HCT116 (cell line): Measurements from ENCODE around the gene GPR12. TPM values are rescaled to one million over a fixed set of nuclear protein-coding genes. Genes with fewer than 3 reads are reported as not detected.

Experiments used
- ATAC-seq: fragments of 200-7000 bp; cut with Tn5 transposase; 2 replicates; pipeline ENCODE4 v1.9.1; 2020; ENCODE audit warnings: mild to moderate bottlenecking, moderate library complexity
- BruUV-seq: library from RNA; stranded (reverse); fragments of 400-500 nt; replicated peaks from 2 replicates; lab custom pipeline; 2021; lab: Mats Ljungman, UMichigan
- CTCF ChIA-PET: fragments of 300-600 bp; sonication (Branson Sonifier 250); formaldehyde crosslinking; loops from one replicate; lab custom pipeline; 2021; ENCODE audit warnings: antibody characterized with exemption; lab: Charles Lee
- POLR2A ChIA-PET: fragments of 300-600, 350-600 bp; sonication (Branson Sonifier 250); formaldehyde crosslinking; loops from one replicate; lab custom pipeline; 2021; ENCODE audit warnings: antibody characterized with exemption; lab: Charles Lee
- RAD21 ChIA-PET, 2 experiments: fragments of 300-600 bp; sonication (Branson Sonifier 250); formaldehyde crosslinking; loops; one replicate each; lab custom pipeline; 2023; ENCODE audit warnings: low total read pairs in 2 of 2; ENCODE audit not compliant: uncharacterized antibody in 2 of 2, unreplicated experiment in 2 of 2, low non-redundant PET in 1 of 2; lab: Charles Lee
- DNase-seq: peaks from one replicate; pipeline ENCODE4 v3.0.0-alpha.2; 2010; ENCODE audit warnings: low read depth, low spot score
- H2AFZ ChIP-seq: fragments of 200-600 bp; shearing (Covaris generic), sonication (generic); 2 replicates; pipeline ENCODE4 v1.6.1; 2017; ENCODE audit warnings: low read depth, mixed run types, mixed read lengths, antibody characterized with exemption, low read length; ENCODE audit not compliant: poor library complexity, severe bottlenecking
- H3K27ac ChIP-seq: 2 replicates; pipeline ENCODE4 v1.5.1; 2012; ENCODE audit warnings: low read depth, low read length
- H3K27me3 ChIP-seq: fragments of 200-600 bp; sonication (generic); 2 replicates; pipeline ENCODE4 v1.6.1; 2016; ENCODE audit warnings: mixed run types, low read length, mixed read lengths; ENCODE audit not compliant: insufficient read depth
- H3K36me3 ChIP-seq, 2 experiments: fragments of 200-500 bp in 1 of 2; fragments of 200-600 bp in 1 of 2; sonication (Bioruptor generic) in 1 of 2; sonication (generic) in 1 of 2; 2 replicates each; pipeline versions ENCODE4 v1.5.1 to v1.6.1; 2014 to 2016; ENCODE audit warnings: low read length in 2 of 2, inconsistent platforms in 1 of 2, mixed read lengths in 1 of 2, mixed run types in 1 of 2; ENCODE audit not compliant: insufficient read depth in 2 of 2, control insufficient read depth in 1 of 2
- H3K4me1 ChIP-seq, 2 experiments: fragments of 200-600 bp in 1 of 2; sonication (generic) in 1 of 2; 2 replicates each; pipeline versions ENCODE4 v1.5.1 to v1.6.1; 2012 to 2017; ENCODE audit warnings: low read length in 2 of 2, inconsistent platforms in 1 of 2, mild to moderate bottlenecking in 1 of 2, mixed read lengths in 1 of 2, mixed run types in 1 of 2, moderate library complexity in 1 of 2; ENCODE audit not compliant: insufficient read depth in 2 of 2, control insufficient read depth in 1 of 2
- H3K4me2 ChIP-seq: fragments of 200-600 bp; sonication (generic); 2 replicates; pipeline ENCODE4 v1.6.1; 2017; ENCODE audit warnings: mixed run types, low read length, mixed read lengths
- H3K4me3 ChIP-seq, 2 experiments: fragments of 200-600 bp in 1 of 2; sonication (generic) in 1 of 2; replicated peaks in 1 of 2; 2 replicates each; pipeline ENCODE4 v1.5.1; 2011 to 2016; ENCODE audit warnings: low read length in 2 of 2, control low read depth in 1 of 2, low read depth in 1 of 2, mild to moderate bottlenecking in 1 of 2, mixed read lengths in 1 of 2, mixed run types in 1 of 2
- H3K79me2 ChIP-seq: fragments of 200-600 bp; sonication (generic); 2 replicates; pipeline ENCODE4 v1.6.1; 2017; ENCODE audit warnings: mild to moderate bottlenecking, mixed run types, low read length, moderate library complexity, mixed read lengths; ENCODE audit not compliant: insufficient read depth
- H3K9ac ChIP-seq: fragments of 200-600 bp; sonication (generic); 2 replicates; pipeline ENCODE4 v1.6.1; 2016; ENCODE audit warnings: low read length, mixed read lengths
- H3K9me2 ChIP-seq: fragments of 200-600 bp; sonication (generic), shearing (Covaris generic); 2 replicates; pipeline ENCODE4 v1.6.1; 2017; ENCODE audit warnings: mixed run types, mild to moderate bottlenecking, moderate library complexity; ENCODE audit not compliant: insufficient read depth
- H3K9me3 ChIP-seq, 2 experiments: fragments of 200-500 bp in 1 of 2; fragments of 200-600 bp in 1 of 2; sonication (Bioruptor generic) in 1 of 2; sonication (generic) in 1 of 2; 2 replicates each; pipeline ENCODE4 v1.6.1; 2014 to 2017; ENCODE audit warnings: low read length in 2 of 2, mixed read lengths in 2 of 2, inconsistent platforms in 1 of 2, low read depth in 1 of 2, mild to moderate bottlenecking in 1 of 2, mixed run types in 1 of 2, moderate library complexity in 1 of 2; ENCODE audit not compliant: control insufficient read depth in 1 of 2, insufficient read depth in 1 of 2
- H4K20me1 ChIP-seq: fragments of 200-600 bp; sonication (generic), shearing (Covaris generic); 2 replicates; pipeline ENCODE4 v1.6.1; 2017; ENCODE audit warnings: mixed run types, mild to moderate bottlenecking, moderate library complexity; ENCODE audit not compliant: insufficient read depth
- CBX3 ChIP-seq: IDR thresholded peaks from 2 replicates; pipeline ENCODE4 v1.6.1; 2012; ENCODE audit warnings: low read depth
- EGR1 ChIP-seq: IDR thresholded peaks from 2 replicates; pipeline ENCODE4 v1.6.1; 2012; ENCODE audit warnings: low read depth
- EZH2phosphoT487 ChIP-seq: fragments of 200-600 bp; IDR thresholded peaks from 2 replicates; pipeline ENCODE4 v1.6.1; 2018; ENCODE audit warnings: antibody characterized with exemption, borderline replicate concordance
- SIN3A ChIP-seq: IDR thresholded peaks from 2 replicates; pipeline ENCODE4 v1.6.1; 2012; ENCODE audit warnings: low read depth
- SRF ChIP-seq: IDR thresholded peaks from 2 replicates; pipeline ENCODE4 v1.6.1; 2012; ENCODE audit warnings: low read depth
- TCF7L2 ChIP-seq: IDR thresholded peaks from 2 replicates; pipeline ENCODE4 v1.7.0; 2011; ENCODE audit warnings: borderline replicate concordance, inconsistent platforms; ENCODE audit not compliant: insufficient read depth, insufficient read length; ENCODE audit errors: extremely low read depth
- YY1 ChIP-seq: IDR thresholded peaks from 2 replicates; pipeline ENCODE4 v1.6.1; 2011; ENCODE audit warnings: low read length, low read depth, moderate library complexity, mild to moderate bottlenecking; ENCODE audit not compliant: insufficient replicate concordance; ENCODE audit errors: extremely low read depth
- intact Hi-C: fragments of 100-400 bp; cut with micrococcal nuclease; formaldehyde crosslinking; loops from 2 replicates; pipeline ENCODE4 v1.10.0; 2022
- total RNA-seq: library from RNA; stranded (reverse); gene quantifications from one replicate; pipeline ENCODE4 v1.2.1, GENCODE V29; 2021; ENCODE audit not compliant: unreplicated experiment
- TF ChIP-seq, protein P1 (sequence below): IDR thresholded peaks from 2 replicates; pipeline ENCODE4 v1.6.1; 2011; ENCODE audit warnings: mild to moderate bottlenecking, low read length, moderate library complexity; ENCODE audit not compliant: insufficient replicate concordance; ENCODE audit errors: extremely low read depth
- TF ChIP-seq, protein P2 (sequence below): IDR thresholded peaks from 2 replicates; pipeline ENCODE4 v1.6.1; 2012

Gene GPR12
- total RNA-seq, 1 experiment from 2014 or later = not detected

DNA sequence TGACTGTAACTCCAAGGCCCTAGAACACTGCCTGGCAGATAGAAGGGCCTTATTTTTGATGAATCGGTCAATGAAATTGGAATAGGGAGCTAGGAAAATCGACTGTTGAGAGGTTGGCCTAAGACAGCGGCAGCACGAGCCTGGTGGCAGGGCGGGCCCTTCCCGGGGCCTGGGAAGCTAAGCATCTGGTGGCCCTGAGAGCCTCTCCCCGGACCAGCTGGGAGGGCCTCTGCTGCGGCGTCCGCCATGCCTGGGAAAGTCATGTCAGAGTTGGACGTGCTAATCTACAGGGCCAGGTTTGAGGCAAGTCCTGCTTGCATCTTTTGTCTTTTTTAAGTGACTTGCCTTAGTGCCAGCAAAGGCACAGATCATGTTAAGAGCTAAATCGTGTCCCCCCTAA is 11.2 kb upstream of the GPR12 start:
- Histone ChIP-seq H3K4me2 (no peak overlapping the region), H3K9me3 (no peaks in the 10 kb centered on the region), H3K27me3 (peaks cover 42% of the 10 kb centered on the region), H3K4me3 (no peak overlapping the region), H3K27ac (no peak overlapping the region), H3K4me1 (no peaks in the 10 kb centered on the region), H3K79me2 (no peaks in the 10 kb centered on the region), H2AFZ (no peak overlapping the region), H3K9me2 (no peaks in the 10 kb centered on the region), H3K9ac (no peak overlapping the region), H3K36me3 (no peaks in the 10 kb centered on the region), H4K20me1 (no peaks in the 10 kb centered on the region)
- TF ChIP-seq, protein P1, sequence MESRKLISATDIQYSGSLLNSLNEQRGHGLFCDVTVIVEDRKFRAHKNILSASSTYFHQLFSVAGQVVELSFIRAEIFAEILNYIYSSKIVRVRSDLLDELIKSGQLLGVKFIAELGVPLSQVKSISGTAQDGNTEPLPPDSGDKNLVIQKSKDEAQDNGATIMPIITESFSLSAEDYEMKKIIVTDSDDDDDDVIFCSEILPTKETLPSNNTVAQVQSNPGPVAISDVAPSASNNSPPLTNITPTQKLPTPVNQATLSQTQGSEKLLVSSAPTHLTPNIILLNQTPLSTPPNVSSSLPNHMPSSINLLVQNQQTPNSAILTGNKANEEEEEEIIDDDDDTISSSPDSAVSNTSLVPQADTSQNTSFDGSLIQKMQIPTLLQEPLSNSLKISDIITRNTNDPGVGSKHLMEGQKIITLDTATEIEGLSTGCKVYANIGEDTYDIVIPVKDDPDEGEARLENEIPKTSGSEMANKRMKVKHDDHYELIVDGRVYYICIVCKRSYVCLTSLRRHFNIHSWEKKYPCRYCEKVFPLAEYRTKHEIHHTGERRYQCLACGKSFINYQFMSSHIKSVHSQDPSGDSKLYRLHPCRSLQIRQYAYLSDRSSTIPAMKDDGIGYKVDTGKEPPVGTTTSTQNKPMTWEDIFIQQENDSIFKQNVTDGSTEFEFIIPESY = no peak
- TF ChIP-seq TCF7L2 = no peak
- no peak for TF ChIP-seq YY1
- TF ChIP-seq SIN3A = no peak
- TF ChIP-seq EZH2phosphoT487 = no peak
- TF ChIP-seq, protein P2, sequence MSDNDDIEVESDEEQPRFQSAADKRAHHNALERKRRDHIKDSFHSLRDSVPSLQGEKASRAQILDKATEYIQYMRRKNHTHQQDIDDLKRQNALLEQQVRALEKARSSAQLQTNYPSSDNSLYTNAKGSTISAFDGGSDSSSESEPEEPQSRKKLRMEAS = no peak
- TF ChIP-seq CBX3 = no peak
- no peak for TF ChIP-seq EGR1
- TF ChIP-seq SRF = no peak
- ATAC-seq (no peak), DNase-seq (no peak)
- CTCF ChIA-PET = no interaction called here
- RAD21 ChIA-PET = no interaction called here
- BruUV-seq = no TSS peak
- intact Hi-C loops = no loop called here
- POLR2A ChIA-PET = no interaction called here
